NCI-H2081 (cell line): ENCODE data around the gene AGAP1.

Experiments
- DNase-seq, 2 experiments: peaks; one replicate each; lab custom pipeline; 2025; lab: John Stamatoyannopoulos, UW

The AGAP1 gene

GRCh38 chr2:235489897-235490296 is 3.9 kb upstream of the AGAP1 start:
- no peak for DNase-seq

- DNase-seq: no peak
These were observed 946 bp upstream of the AGAP1 start for GRCh38 chr2:235492850-235493344.

- DNase-seq: peak in 1 of 2 experiments; percentile 49
These were observed 455 bp upstream of the AGAP1 start for GRCh38 chr2:235493402-235493774.

GRCh38 chr2:235494716-235495372 is 1.0 kb downstream of the AGAP1 start:
- peak; percentile 26 to 40 for DNase-seq

- peak in 1 of 2 experiments; percentile 28 for DNase-seq
These were observed 1.8 kb downstream of the AGAP1 start for GRCh38 chr2:235495373-235496238.

GRCh38 chr2:235496239-235496621 is 2.4 kb downstream of the AGAP1 start:
- DNase-seq: no peak

- DNase-seq: no peak
These were observed 3.3 kb downstream of the AGAP1 start for GRCh38 chr2:235497096-235497495.

GRCh38 chr2:235498541-235498940 is 4.7 kb downstream of the AGAP1 start:
- no peak for DNase-seq

GRCh38 chr2:235498946-235499812 is 5.3 kb downstream of the AGAP1 start:
- no peak for DNase-seq

- no peak for DNase-seq
These were observed 6.4 kb downstream of the AGAP1 start for GRCh38 chr2:235500110-235500760.

GRCh38 chr2:235500761-235501672 is 7.2 kb downstream of the AGAP1 start:
- DNase-seq: no peak

GRCh38 chr2:235501673-235502031 is 7.8 kb downstream of the AGAP1 start:
- DNase-seq: no peak

- DNase-seq: peak in 1 of 2 experiments; percentile 78
These were observed 8.5 kb downstream of the AGAP1 start for GRCh38 chr2:235502336-235502735.

GRCh38 chr2:235504441-235505180 is 10.8 kb downstream of the AGAP1 start:
- no peak for DNase-seq

GRCh38 chr2:235505181-235505741 is 11.4 kb downstream of the AGAP1 start:
- DNase-seq: no peak

- DNase-seq: peak; percentile 42 to 81
These were observed 12.6 kb downstream of the AGAP1 start for GRCh38 chr2:235506291-235506996.

- no peak for DNase-seq
These were observed 13.3 kb downstream of the AGAP1 start for GRCh38 chr2:235506997-235507615.

- no peak for DNase-seq
These were observed 14.1 kb downstream of the AGAP1 start for GRCh38 chr2:235507928-235508327.
